Testis (tissue), 3 donors: ENCODE measurements around the gene DCBLD2. TPM values are rescaled to one million over a fixed set of nuclear protein-coding genes. Genes with fewer than 3 reads are reported as not detected.
"Not testable (repeated sequence)": the region's sequence is repeated elsewhere in the genome, so short reads cannot be mapped to it uniquely, and the experiment has no call there.

ENCODE experiments used
- DNase-seq: peaks from one replicate; pipeline ENCODE4 v3.0.0-alpha.2; 2019
- H3K27ac ChIP-seq, 2 donors: fragments of 200-600 bp; sonication (generic); one replicate each; pipeline ENCODE4 v1.5.1; 2019
- H3K27me3 ChIP-seq: fragments of 200-600 bp; sonication (generic); one replicate; pipeline ENCODE4 v1.5.1; 2019
- H3K36me3 ChIP-seq: fragments of 200-600 bp; sonication (generic); one replicate; pipeline ENCODE4 v1.5.1; 2017; ENCODE audit warnings: low read depth; ENCODE audit errors: missing control alignments
- H3K4me1 ChIP-seq: fragments of 200-600 bp; sonication (generic); one replicate; pipeline ENCODE4 v1.5.1; 2019
- H3K4me3 ChIP-seq, 2 donors: fragments of 200-600 bp; sonication (generic); one replicate each; pipeline ENCODE4 v1.5.1; 2017 to 2019
- H3K9me3 ChIP-seq: fragments of 200-600 bp; sonication (generic); one replicate; pipeline ENCODE4 v1.5.1; 2017
- CTCF ChIP-seq, 3 experiments: fragments of 450-650 bp in 2 of 3; fragments of 200-600 bp in 1 of 3; sonication (generic) in 1 of 3; IDR thresholded peaks; one replicate each; pipeline ENCODE4 v1.5.1; 2016 to 2019; ENCODE audit warnings: antibody characterized with exemption in 3 of 3, mild to moderate bottlenecking in 2 of 3, moderate library complexity in 1 of 3
- POLR2A ChIP-seq: fragments of 450-650 bp; IDR thresholded peaks from one replicate; pipeline ENCODE4 v1.6.1; 2017; ENCODE audit warnings: antibody characterized with exemption, mild to moderate bottlenecking, moderate library complexity
- WGBS, 2 donors: methylation state at CpG; one replicate each; pipeline ENCODE4 v1.1.5; 2018; 5-methylcytosine and 5-hydroxymethylcytosine counted together
- intact Hi-C: fragments of 100-400 bp; cut with DNase I; formaldehyde crosslinking; loops from one replicate; pipeline ENCODE4 v1.15.1; 2023; ENCODE audit warnings: low total_unique reads
- polyA plus RNA-seq: library from polyadenylated mRNA; stranded (reverse); fragments of 350-450 nt; fragmentation: Illumina TruSeq; extraction: RNeasy Lipid Tissue Mini Kit (QIAGEN cat#74804); gene quantifications from one replicate; pipeline ENCODE4 v1.2.3, GENCODE V29; 2014; ENCODE audit warnings: low read depth, low replicate concordance; ENCODE audit not compliant: insufficient read depth
- total RNA-seq, 2 donors: library from RNA; depleted of rRNA; stranded (reverse); fragments of >200 nt; gene quantifications; one replicate each; pipeline ENCODE4 v1.2.3, GENCODE V29; 2016

DCBLD2 gene
- total and polyA plus RNA-seq, 3 donors from 2014 or later, result 48.5 to 211 (median 161) TPM

- WGBS, 2 donors, result 89 to 90% methylated on average over 2 of the region's 2 CpGs
- no peak for TF ChIP-seq POLR2A
- no peak for TF ChIP-seq CTCF (IDR thresholded peaks at IDR 0.05)
- Histone ChIP-seq H3K4me3 (no peak overlapping the region), H3K27me3 (no peaks in the 10 kb centered on the region), H3K4me1 (no peaks in the 10 kb centered on the region), H3K36me3 (no peaks in the 10 kb centered on the region), H3K9me3 (no peaks in the 10 kb centered on the region), H3K27ac (no peak overlapping the region)
- intact Hi-C loops, result no loop called here
- no peak for DNase-seq
These were observed 24.4 kb downstream of the DCBLD2 start for GRCh38 chr3:98877132-98877531.

- intact Hi-C loops, result no loop called here
- TF ChIP-seq CTCF (IDR thresholded peaks at IDR 0.05) (no peak), POLR2A (no peak)
- Histone ChIP-seq H3K36me3 (no peaks in the 10 kb centered on the region), H3K4me3 (no peak overlapping the region), H3K9me3 (no peaks in the 10 kb centered on the region), H3K27ac (no peak overlapping the region), H3K4me1 (no peaks in the 10 kb centered on the region), H3K27me3 (no peaks in the 10 kb centered on the region)
- no peak for DNase-seq
- WGBS, 2 donors, result 51 to 60% methylated on average over 3 of the region's 3 CpGs
These were observed 26.0 kb downstream of the DCBLD2 start for GRCh38 chr3:98875535-98875934.

GRCh38 chr3:98874602-98875249, 26.8 kb downstream of the DCBLD2 start:
- Histone ChIP-seq H3K27ac (no peak overlapping the region), H3K27me3 (no peaks in the 10 kb centered on the region), H3K4me3 (no peak overlapping the region), H3K4me1 (no peaks in the 10 kb centered on the region), H3K9me3 (no peaks in the 10 kb centered on the region), H3K36me3 (no peaks in the 10 kb centered on the region)
- no peak for DNase-seq
- WGBS, 2 donors, result 81 to 86% methylated on average over 6 of the region's 6 CpGs
- intact Hi-C loops, result no loop called here
- TF ChIP-seq POLR2A (no peak), CTCF (IDR thresholded peaks at IDR 0.05) (no peak)

- 83 to 86% methylated on average over 3 of the region's 3 CpGs for WGBS, 2 donors
These were observed 32.1 kb downstream of the DCBLD2 start for GRCh38 chr3:98869391-98869790.

GRCh38 chr3:98857971-98858370, 43.5 kb downstream of the DCBLD2 start:
- H3K9me3 ChIP-seq, H3K4me1 ChIP-seq, H3K36me3 ChIP-seq, intact Hi-C loops, H3K27me3 ChIP-seq, DNase-seq, H3K27ac ChIP-seq, H3K4me3 ChIP-seq: not testable (repeated sequence)
- 83 to 96% methylated on average over 3 to 19 of the region's 21 CpGs for WGBS, 2 donors

More at GRCh38 chr3:98869391-98869790, 32.1 kb downstream of the DCBLD2 start:
- no peak for DNase-seq
- no peak for TF ChIP-seq POLR2A
- TF ChIP-seq CTCF (IDR thresholded peaks at IDR 0.05), result no peak
- Histone ChIP-seq H3K4me3 (no peak overlapping the region), H3K9me3 (no peaks in the 10 kb centered on the region), H3K27me3 (no peaks in the 10 kb centered on the region), H3K4me1 (no peaks in the 10 kb centered on the region), H3K27ac (no peak overlapping the region), H3K36me3 (no peaks in the 10 kb centered on the region)
- intact Hi-C loops, result no loop called here

GRCh38 chr3:98857258-98857657, 44.2 kb downstream of the DCBLD2 start:
- WGBS, 2 donors, result 92 to 93% methylated on average over 9 of the region's 9 CpGs
- DNase-seq, H3K27ac ChIP-seq, H3K27me3 ChIP-seq, H3K4me1 ChIP-seq, H3K36me3 ChIP-seq, H3K9me3 ChIP-seq, intact Hi-C loops, H3K4me3 ChIP-seq: not testable (repeated sequence)
